ENCODE measurements around the gene IRF4. TPM values are rescaled to one million over a fixed set of nuclear protein-coding genes. Genes with fewer than 3 reads are reported as not detected.

IRF4 gene
- total RNA-seq, 1 experiment from 2014 or later: not detected

GRCh38 chr6:443621-444159, 52.1 kb downstream of the IRF4 start:
- DNase-seq (ENCODE audit: low spot score): no peak

- no peak for DNase-seq (ENCODE audit: low spot score)
Observed at GRCh38 chr6:444653-445275, 53.2 kb downstream of the IRF4 start.

GRCh38 chr6:445571-446417, 54.2 kb downstream of the IRF4 start:
- no peak for DNase-seq (ENCODE audit: low spot score)

GRCh38 chr6:446418-447366, 55.1 kb downstream of the IRF4 start:
- DNase-seq (ENCODE audit: low spot score): no peak

GRCh38 chr6:447381-448165, 56.0 kb downstream of the IRF4 start:
- DNase-seq (ENCODE audit: low spot score): no peak

- DNase-seq (ENCODE audit: low spot score): no peak
Observed at GRCh38 chr6:448296-449056, 56.9 kb downstream of the IRF4 start.

- no peak for DNase-seq (ENCODE audit: low spot score)
Observed at GRCh38 chr6:449057-449430, 57.5 kb downstream of the IRF4 start.

- no peak for DNase-seq (ENCODE audit: low spot score)
Observed at GRCh38 chr6:449486-450419, 58.2 kb downstream of the IRF4 start.

- no peak for DNase-seq (ENCODE audit: low spot score)
Observed at GRCh38 chr6:451336-451735, 59.8 kb downstream of the IRF4 start.

- DNase-seq (ENCODE audit: low spot score): no peak
Observed at GRCh38 chr6:451847-452246, 60.3 kb downstream of the IRF4 start.

GRCh38 chr6:452301-453067, 60.9 kb downstream of the IRF4 start:
- DNase-seq (ENCODE audit: low spot score): no peak

- DNase-seq (ENCODE audit: low spot score): no peak
Observed at GRCh38 chr6:453152-453551, 61.6 kb downstream of the IRF4 start.

- no peak for DNase-seq (ENCODE audit: low spot score)
Observed at GRCh38 chr6:454148-454991, 62.8 kb downstream of the IRF4 start.

- DNase-seq (ENCODE audit: low spot score): no peak
Observed at GRCh38 chr6:455006-455585, 63.5 kb downstream of the IRF4 start.

GRCh38 chr6:455835-456234, 64.3 kb downstream of the IRF4 start:
- DNase-seq (ENCODE audit: low spot score): no peak

GRCh38 chr6:456358-456867, 64.9 kb downstream of the IRF4 start:
- DNase-seq (ENCODE audit: low spot score): no peak

- DNase-seq (ENCODE audit: low spot score): no peak
Observed at GRCh38 chr6:456887-457286, 65.3 kb downstream of the IRF4 start.

Data from A172 (cell line).